OCI-LY7 (cell line): Measurements from ENCODE around the gene CBX2. TPM values are rescaled to one million over a fixed set of nuclear protein-coding genes. Genes with fewer than 3 reads are reported as not detected.

Source experiments
- BruUV-seq: library from RNA; stranded (reverse); fragments of 400-500 nt; replicated peaks from 2 replicates; lab custom pipeline; 2021; lab: Mats Ljungman, UMichigan
- CTCF ChIA-PET: fragments of 300-600 bp; sonication (Branson Sonifier 250); formaldehyde crosslinking; loops from one replicate; lab custom pipeline; 2022; ENCODE audit warnings: antibody characterized with exemption; ENCODE audit not compliant: unreplicated experiment; lab: Charles Lee
- POLR2A ChIA-PET: fragments of 300-600 bp; sonication (Branson Sonifier 250); formaldehyde crosslinking; loops from one replicate; lab custom pipeline; 2022; ENCODE audit warnings: antibody characterized with exemption; lab: Charles Lee
- DNase-seq: peaks from one replicate; pipeline ENCODE4 v3.0.0-alpha.2; 2015; ENCODE audit warnings: low spot score
- H2AFZ ChIP-seq: fragments of 200-600 bp; sonication (generic), shearing (Covaris generic); 2 replicates; pipeline ENCODE4 v1.6.1; 2014; ENCODE audit warnings: mild to moderate bottlenecking, antibody characterized with exemption, low read length, moderate library complexity
- H3K27ac ChIP-seq: fragments of 200-600 bp; sonication (generic); 2 replicates; pipeline ENCODE4 v1.5.1; 2014; ENCODE audit warnings: mixed run types, low read depth, mild to moderate bottlenecking, moderate library complexity, low read length, inconsistent platforms; ENCODE audit not compliant: poor library complexity, severe bottlenecking
- H3K36me3 ChIP-seq: fragments of 200-600 bp; sonication (generic); 2 replicates; pipeline ENCODE4 v1.6.1; 2014; ENCODE audit warnings: mild to moderate bottlenecking, antibody characterized with exemption, low read length, moderate library complexity, mixed read lengths; ENCODE audit not compliant: insufficient read depth
- H3K4me1 ChIP-seq: fragments of 200-600 bp; sonication (generic); 2 replicates; pipeline ENCODE4 v1.5.1; 2014; ENCODE audit warnings: mild to moderate bottlenecking, low read length; ENCODE audit not compliant: insufficient read depth, poor library complexity, severe bottlenecking
- H3K4me2 ChIP-seq: fragments of 200-600 bp; sonication (generic); 2 replicates; pipeline ENCODE4 v1.6.1; 2014; ENCODE audit warnings: mild to moderate bottlenecking, low read length
- H3K4me3 ChIP-seq: fragments of 200-600 bp; sonication (generic); 2 replicates; pipeline ENCODE4 v1.5.1; 2014; ENCODE audit warnings: mild to moderate bottlenecking, low read depth, low read length; ENCODE audit not compliant: poor library complexity, severe bottlenecking
- H3K79me2 ChIP-seq: fragments of 200-600 bp; sonication (generic); 2 replicates; pipeline ENCODE4 v1.6.1; 2016; ENCODE audit warnings: low read depth, mild to moderate bottlenecking, low read length, moderate library complexity, mixed read lengths; ENCODE audit not compliant: insufficient read depth
- H3K9me2 ChIP-seq: fragments of 200-600 bp; sonication (generic); 2 replicates; pipeline ENCODE4 v1.6.1; 2016; ENCODE audit warnings: mild to moderate bottlenecking, low read length, mixed read lengths; ENCODE audit not compliant: insufficient read depth
- H3K9me3 ChIP-seq: fragments of 200-600 bp; sonication (generic); 2 replicates; pipeline ENCODE4 v1.6.1; 2014; ENCODE audit warnings: mild to moderate bottlenecking, mixed run types, low read length, mixed read lengths
- H4K20me1 ChIP-seq: fragments of 200-600 bp; sonication (generic); 2 replicates; pipeline ENCODE4 v1.6.1; 2014; ENCODE audit warnings: mild to moderate bottlenecking, antibody characterized with exemption, low read length, moderate library complexity, mixed read lengths; ENCODE audit not compliant: insufficient read depth
- CTCF ChIP-seq: fragments of 200-600 bp; sonication (generic); conservative IDR thresholded peaks from 2 replicates; pipeline ENCODE4 v1.5.1; 2014; ENCODE audit warnings: mild to moderate bottlenecking, antibody characterized with exemption, low read length, moderate library complexity, mixed read lengths
- EZH2phosphoT487 ChIP-seq: fragments of 200-600 bp; sonication (generic); IDR thresholded peaks from 2 replicates; pipeline ENCODE4 v1.6.1; 2018; ENCODE audit warnings: low read depth, borderline replicate concordance, mild to moderate bottlenecking, mixed run types, antibody characterized with exemption, low read length, moderate library complexity, mixed read lengths
- intact Hi-C: fragments of 100-400 bp; cut with micrococcal nuclease; formaldehyde crosslinking; loops from one replicate; pipeline ENCODE4 v1.10.0; 2022; ENCODE audit not compliant: unreplicated experiment
- total RNA-seq, 2 experiments: library from RNA; depleted of rRNA in 1 of 2; stranded (reverse); fragments of >200 nt in 1 of 2; shearing (Covaris generic) in 1 of 2; gene quantifications; 2 replicates each; pipeline ENCODE4 v1.2.3, GENCODE V29; 2014 to 2022

CBX2 gene
- total RNA-seq, 2 experiments from 2014 or later: 27.9 to 29.9 TPM

GRCh38 chr17:79742951-79743476 lies 34.9 kb upstream of the CBX2 start:
- H3K27ac ChIP-seq: no peak overlapping the region
- H4K20me1 ChIP-seq: no peaks in the 10 kb centered on the region
- no peak overlapping the region for H3K4me2 ChIP-seq
- POLR2A ChIA-PET: no interaction called here
- no peaks in the 10 kb centered on the region for H3K9me2 ChIP-seq
- H3K4me1 ChIP-seq: peaks cover 7% of the 10 kb centered on the region
- H3K9me3 ChIP-seq: no peaks in the 10 kb centered on the region
- H3K4me3 ChIP-seq: no peak overlapping the region
- TF ChIP-seq EZH2phosphoT487 (no peak), CTCF (no peak)
- DNase-seq: no peak
- no TSS peak for BruUV-seq
- intact Hi-C loops: loop anchor here (2.0 to 10.0 kb wide), 3 partner anchors 34 to 1478 kb away; partner anchors contain the start of gene CBX2
- no peak overlapping the region for H2AFZ ChIP-seq
- no peaks in the 10 kb centered on the region for H3K79me2 ChIP-seq
- CTCF ChIA-PET: no interaction called here
- H3K36me3 ChIP-seq: no peaks in the 10 kb centered on the region

GRCh38 chr17:79743614-79744013 lies 34.3 kb upstream of the CBX2 start:
- no peaks in the 10 kb centered on the region for H4K20me1 ChIP-seq
- H3K79me2 ChIP-seq: no peaks in the 10 kb centered on the region
- H3K27ac ChIP-seq: no peak overlapping the region
- no peaks in the 10 kb centered on the region for H3K9me3 ChIP-seq
- no peak overlapping the region for H3K4me3 ChIP-seq
- CTCF ChIA-PET: no interaction called here
- intact Hi-C loops: loop anchor here (2.0 to 10.0 kb wide), 3 partner anchors 34 to 1479 kb away; partner anchors contain the start of gene CBX2
- TF ChIP-seq CTCF (no peak), EZH2phosphoT487 (no peak)
- no peak overlapping the region for H2AFZ ChIP-seq
- BruUV-seq: no TSS peak
- DNase-seq: no peak
- peaks cover 7% of the 10 kb centered on the region for H3K4me1 ChIP-seq
- H3K9me2 ChIP-seq: no peaks in the 10 kb centered on the region
- POLR2A ChIA-PET: no interaction called here
- no peaks in the 10 kb centered on the region for H3K36me3 ChIP-seq
- H3K4me2 ChIP-seq: no peak overlapping the region

GRCh38 chr17:79745641-79746105 lies 32.3 kb upstream of the CBX2 start:
- H3K27ac ChIP-seq: no peak overlapping the region
- H3K79me2 ChIP-seq: no peaks in the 10 kb centered on the region
- peaks cover 7% of the 10 kb centered on the region for H3K4me1 ChIP-seq
- ChIA-PET POLR2A (no interaction called here), CTCF (interaction anchor here (0.6 to 1.5 kb wide), 3 partner anchors 17 to 222 kb away, joined by 3 read pairs; no protein-coding TSS in a partner anchor)
- H3K9me2 ChIP-seq: no peaks in the 10 kb centered on the region
- no peaks in the 10 kb centered on the region for H3K36me3 ChIP-seq
- no TSS peak for BruUV-seq
- intact Hi-C loops: loop anchor here (10.0 kb wide), 1 partner anchor 1481 kb away; no protein-coding TSS in a partner anchor
- TF ChIP-seq CTCF: no peak
- DNase-seq: no peak
- H3K4me3 ChIP-seq: no peak overlapping the region
- H3K9me3 ChIP-seq: no peaks in the 10 kb centered on the region
- no peak overlapping the region for H2AFZ ChIP-seq
- H3K4me2 ChIP-seq: no peak overlapping the region
- H4K20me1 ChIP-seq: no peaks in the 10 kb centered on the region
